CD4-positive, alpha-beta T cell (primary cell): ENCODE results near the gene ST3GAL3. TPM values are rescaled to one million over a fixed set of nuclear protein-coding genes. Genes with fewer than 3 reads are reported as not detected.
A peak's percentile ranks its signal among the peaks of the same experiment; 100 is the strongest.

ENCODE experiments used
- ATAC-seq: fragments of 200-7000 bp; cut with Tn5 transposase; one replicate; pipeline ENCODE4 v1.10.0; 2022; ENCODE audit warnings: mild to moderate bottlenecking; ENCODE audit not compliant: poor library complexity
- CTCF ChIA-PET: fragments of 350-600 bp; sonication (Branson Sonifier 250); formaldehyde crosslinking; loops from one replicate; lab custom pipeline; 2021; ENCODE audit warnings: antibody characterized with exemption, inconsistent platforms; lab: Charles Lee
- POLR2A ChIA-PET: fragments of 350-600 bp; sonication (Branson Sonifier 250); formaldehyde crosslinking; loops from one replicate; lab custom pipeline; 2021; ENCODE audit warnings: antibody characterized with exemption, inconsistent platforms; lab: Charles Lee
- DNase-seq, 14 experiments: peaks; one replicate each; pipeline ENCODE4 v3.0.0-alpha.2; 2013 to 2020; ENCODE audit warnings: mixed read lengths in 2 of 14
- H3K27ac ChIP-seq, 2 donors: one replicate each; pipeline versions ENCODE4 v1.5.1 to v1.7.0; 2013; ENCODE audit warnings: low read length in 2 of 2, low read depth in 1 of 2, mild to moderate bottlenecking in 1 of 2
- H3K27me3 ChIP-seq, 2 experiments: 1 replicate in 1 of 2; 2 replicates in 1 of 2; pipeline versions ENCODE4 v1.6.1 to v1.7.0; 2013; ENCODE audit warnings: low read length in 2 of 2, control low read depth in 1 of 2, mild to moderate bottlenecking in 1 of 2, moderate library complexity in 1 of 2; ENCODE audit not compliant: insufficient read depth in 2 of 2, control insufficient read depth in 1 of 2
- H3K36me3 ChIP-seq: one replicate; pipeline ENCODE4 v1.6.1; 2013; ENCODE audit warnings: low read length, control low read depth; ENCODE audit not compliant: insufficient read depth
- H3K4me1 ChIP-seq: one replicate; pipeline ENCODE4 v1.6.1; 2013; ENCODE audit warnings: low read length, control low read depth; ENCODE audit not compliant: insufficient read depth
- H3K4me3 ChIP-seq: one replicate; pipeline ENCODE4 v1.5.1; 2013; ENCODE audit warnings: mild to moderate bottlenecking, low read length, moderate library complexity
- H3K9me3 ChIP-seq, 2 experiments: 1 replicate in 1 of 2; 2 replicates in 1 of 2; pipeline versions ENCODE4 v1.6.1 to v1.7.0; 2013; ENCODE audit warnings: low read length in 2 of 2, mild to moderate bottlenecking in 2 of 2, control low read depth in 1 of 2, moderate library complexity in 1 of 2; ENCODE audit not compliant: control insufficient read depth in 1 of 2, insufficient read depth in 1 of 2
- H3K27ac Mint-ChIP-seq: one replicate; pipeline ENCODE4 v1.8.0; 2020; ENCODE audit warnings: mixed read lengths
- H3K27me3 Mint-ChIP-seq: one replicate; pipeline ENCODE4 v1.8.0; 2021; ENCODE audit warnings: mixed read lengths
- H3K36me3 Mint-ChIP-seq: one replicate; pipeline ENCODE4 v1.8.0; 2021; ENCODE audit warnings: low read depth, mixed read lengths
- H3K4me1 Mint-ChIP-seq: one replicate; pipeline ENCODE4 v1.8.0; 2021; ENCODE audit warnings: low read depth, mixed read lengths
- H3K4me3 Mint-ChIP-seq: one replicate; pipeline ENCODE4 v1.8.0; 2020; ENCODE audit warnings: mild to moderate bottlenecking, mixed read lengths
- H3K9me3 Mint-ChIP-seq: one replicate; pipeline ENCODE4 v1.8.0; 2020; ENCODE audit warnings: mixed read lengths
- CTCF ChIP-seq: fragments of 200-600 bp; IDR thresholded peaks from one replicate; pipeline ENCODE4 v1.8.0; 2022; ENCODE audit warnings: antibody characterized with exemption, mild to moderate bottlenecking
- intact Hi-C, 2 experiments: fragments of 100-400 bp; cut with DNase I in 1 of 2; cut with micrococcal nuclease in 1 of 2; formaldehyde crosslinking; loops; one replicate each; pipeline versions ENCODE4 v1.15.1 to v1.9.0; 2023 to 2025; cut with DNase I, micrococcal nuclease
- total RNA-seq, 174 experiments: library from RNA in 2 of 174; stranded (reverse) in 2 of 174; gene quantifications; one replicate each; pipeline ENCODE4 v1.2.3 and lab custom pipeline; 2021 to 2026

Gene ST3GAL3
- total RNA-seq, 2 experiments from 2014 or later: 17.6 to 20.5 TPM

GRCh38 chr1:43977376-43978263, 270.3 kb downstream of the ST3GAL3 start:
- ATAC-seq (no peak), DNase-seq (no peak)
- H3K27ac ChIP-seq: no peak overlapping the region
- H3K36me3 ChIP-seq: peaks cover 25% of the 10 kb centered on the region
- ChIA-PET CTCF (no interaction called here), POLR2A (no interaction called here)
- H3K4me3 ChIP-seq: no peak overlapping the region
- peak overlapping the region; percentile 96 for H3K4me3 Mint-ChIP-seq
- peaks cover 50% of the 10 kb centered on the region for H3K36me3 Mint-ChIP-seq
- peaks cover 13% of the 10 kb centered on the region for H3K27me3 Mint-ChIP-seq
- no peak for TF ChIP-seq CTCF
- H3K27me3 ChIP-seq: peaks cover 5 to 7% of the 10 kb centered on the region in 2 experiments
- intact Hi-C loops: loop anchor here in 1 of 2 experiments (5.0 to 10.0 kb wide), 5 partner anchors 377 to 1210 kb away; partner anchors contain the start of genes C1orf50, CDC20, CFAP57 and EBNA1BP2
- peaks cover 54% of the 10 kb centered on the region for H3K4me1 ChIP-seq
- H3K4me1 Mint-ChIP-seq: peaks cover 57% of the 10 kb centered on the region
- H3K9me3 Mint-ChIP-seq: no peaks in the 10 kb centered on the region
- H3K9me3 ChIP-seq: no peaks in the 10 kb centered on the region
- H3K27ac Mint-ChIP-seq: no peak overlapping the region

- POLR2A ChIA-PET: interaction anchor here (0.9 kb wide), 1 partner anchor 31 kb away, joined by 3 read pairs; no protein-coding TSS in a partner anchor
- Mint-ChIP-seq H3K4me3 (peak overlapping the region; percentile 96), H3K27ac (no peak overlapping the region), H3K36me3 (peaks cover 50% of the 10 kb centered on the region), H3K4me1 (peaks cover 53% of the 10 kb centered on the region), H3K27me3 (peaks cover 13% of the 10 kb centered on the region), H3K9me3 (no peaks in the 10 kb centered on the region)
- Histone ChIP-seq H3K9me3 (no peaks in the 10 kb centered on the region), H3K36me3 (peaks cover 25% of the 10 kb centered on the region), H3K27ac (no peak overlapping the region), H3K27me3 (peaks cover 5 to 7% of the 10 kb centered on the region in 2 experiments), H3K4me3 (no peak overlapping the region), H3K4me1 (peaks cover 54% of the 10 kb centered on the region)
- intact Hi-C loops: loop anchor here in 1 of 2 experiments (5.0 to 10.0 kb wide), 5 partner anchors 377 to 1211 kb away; partner anchors contain the start of genes C1orf50, CDC20, CFAP57 and EBNA1BP2
- CTCF ChIA-PET: no interaction called here
- no peak for TF ChIP-seq CTCF
- ATAC-seq: no peak
- no peak for DNase-seq
Observed at GRCh38 chr1:43978264-43978550, 270.9 kb downstream of the ST3GAL3 start.

- H3K9me3 ChIP-seq: no peaks in the 10 kb centered on the region
- H3K27me3 ChIP-seq: peaks cover 5 to 7% of the 10 kb centered on the region in 2 experiments
- ChIA-PET CTCF (no interaction called here), POLR2A (interaction anchor here (0.9 kb wide), 1 partner anchor 31 kb away, joined by 3 read pairs; no protein-coding TSS in a partner anchor)
- H3K27ac ChIP-seq: no peak within 1 kb of the TSS
- H3K36me3 ChIP-seq: peaks cover 25% of the 10 kb centered on the region
- ATAC-seq (no peak), DNase-seq (peak in 7 of 14 experiments; percentile 15 to 61 (median 38))
- peak within 1 kb of the TSS; percentile 96 for H3K4me3 Mint-ChIP-seq
- peaks cover 50% of the 10 kb centered on the region for H3K36me3 Mint-ChIP-seq
- intact Hi-C loops: loop anchor here in 1 of 2 experiments (5.0 to 10.0 kb wide), 5 partner anchors 376 to 1211 kb away; partner anchors contain the start of genes C1orf50, CDC20, CFAP57 and EBNA1BP2
- H3K4me1 Mint-ChIP-seq: peaks cover 48% of the 10 kb centered on the region
- no peaks in the 10 kb centered on the region for H3K9me3 Mint-ChIP-seq
- TF ChIP-seq CTCF: no peak
- H3K27ac Mint-ChIP-seq: no peak within 1 kb of the TSS
- peaks cover 13% of the 10 kb centered on the region for H3K27me3 Mint-ChIP-seq
- peaks cover 51% of the 10 kb centered on the region for H3K4me1 ChIP-seq
- peak within 1 kb of the TSS; percentile 43 for H3K4me3 ChIP-seq
Observed at GRCh38 chr1:43978551-43979260, 271.4 kb downstream of the ST3GAL3 start, which contains the start of gene B4GALT2. Gene B4GALT2, plus strand, starts transcription at chr1:43979210. Its CDS starts 1,951 bp downstream, at chr1:43981161.
